LNCaP clone FGC (cell line): ENCODE measurements around the gene COL4A3.

Source experiments
- DNase-seq: peaks from one replicate; pipeline ENCODE4 v3.0.0-alpha.2; 2011; ENCODE audit warnings: low read depth
- H3K4me3 ChIP-seq: 2 replicates; pipeline ENCODE4 v1.5.1; 2011; ENCODE audit warnings: mild to moderate bottlenecking, low read depth, low read length, control low read depth
- CTCF ChIP-seq: IDR thresholded peaks from 2 replicates; pipeline ENCODE4 v1.5.1; 2012; ENCODE audit warnings: mild to moderate bottlenecking; ENCODE audit not compliant: control insufficient read depth, insufficient read depth; ENCODE audit errors: extremely low read depth

Gene COL4A3

GRCh38 chr2:227324995-227325838, 160.8 kb downstream of the COL4A3 start, which contains the start of gene MFF:
TSS of gene MFF (plus strand) at chr2:227325251. CDS start at chr2:227330666, 5,415 bp downstream.
- TF ChIP-seq CTCF: peak; percentile 47
- peak; percentile 76 for DNase-seq
- H3K4me3 ChIP-seq: peak within 1 kb of the TSS; percentile 94

- DNase-seq: no peak
- TF ChIP-seq CTCF: no peak
- peak overlapping the region; percentile 94 for H3K4me3 ChIP-seq
These were observed 161.4 kb downstream of the COL4A3 start for GRCh38 chr2:227325839-227326195.

GRCh38 chr2:227326783-227327182, 162.4 kb downstream of the COL4A3 start:
- H3K4me3 ChIP-seq: peak overlapping the region; percentile 94
- DNase-seq: no peak
- TF ChIP-seq CTCF: no peak

GRCh38 chr2:227335713-227336112, 171.3 kb downstream of the COL4A3 start:
- no peak for TF ChIP-seq CTCF

GRCh38 chr2:227337442-227337841, 173.0 kb downstream of the COL4A3 start:
- TF ChIP-seq CTCF: no peak
- DNase-seq: no peak
- H3K4me3 ChIP-seq: no peak overlapping the region

More at GRCh38 chr2:227335713-227336112, 171.3 kb downstream of the COL4A3 start:
- no peak for DNase-seq
- H3K4me3 ChIP-seq: no peak overlapping the region

GRCh38 chr2:227339098-227339599, 174.7 kb downstream of the COL4A3 start:
- no peak overlapping the region for H3K4me3 ChIP-seq
- no peak for DNase-seq
- TF ChIP-seq CTCF: no peak

GRCh38 chr2:227340106-227340505, 175.7 kb downstream of the COL4A3 start:
- no peak for TF ChIP-seq CTCF
- DNase-seq: no peak

More at GRCh38 chr2:227340106-227340505, 175.7 kb downstream of the COL4A3 start:
- no peak overlapping the region for H3K4me3 ChIP-seq
